Hepatocyte (in vitro differentiated cells): ENCODE data around the gene SPRY1.

ENCODE experiments used
- CTCF ChIP-seq: fragments of 200-600 bp; sonication (generic); IDR thresholded peaks from 2 replicates; pipeline ENCODE4 v1.5.1; 2016; ENCODE audit warnings: antibody characterized with exemption, mild to moderate bottlenecking; ENCODE audit not compliant: poor library complexity
- EZH2 ChIP-seq: fragments of 200-600 bp; sonication (generic); IDR thresholded peaks from 2 replicates; pipeline ENCODE4 v1.6.1; 2016; ENCODE audit warnings: antibody characterized with exemption, mild to moderate bottlenecking, borderline replicate concordance
- EZH2phosphoT487 ChIP-seq: fragments of 200-600 bp; sonication (generic); IDR thresholded peaks from one replicate; pipeline ENCODE4 v1.6.1; 2018; ENCODE audit warnings: antibody characterized with exemption, mild to moderate bottlenecking, low read depth, moderate library complexity; ENCODE audit not compliant: unreplicated experiment, severe bottlenecking

- TF ChIP-seq CTCF = no peak
- TF ChIP-seq EZH2phosphoT487 = no peak
- no peak for TF ChIP-seq EZH2
Observed at GRCh38 chr4:123397144-123398065, 810 bp downstream of the SPRY1 start.
